ENCODE measurements around the gene RNF144A.

GRCh38 chr2:6917761-6918421 lies 679 bp downstream of the RNF144A start:
- TF ChIP-seq YY1 (IDR thresholded peaks at IDR 0.05; ENCODE audit: insufficient read depth, insufficient read length) (no peak), ZNF274 (IDR thresholded peaks at IDR 0.05; ENCODE audit: low read depth, low read length) (no peak), SUZ12 (IDR thresholded peaks at IDR 0.05; ENCODE audit: extremely low read depth, insufficient read depth, insufficient read length) (no peak)

Measured in NT2/D1 (cell line).